Retinal pigment epithelial cell (primary cell): ENCODE data around the gene CHAC2.

Experiments
- DNase-seq: peaks from one replicate; pipeline ENCODE4 v3.0.0-alpha.2; 2010; ENCODE audit warnings: low read depth
- H3K4me3 ChIP-seq: 2 replicates; pipeline ENCODE4 v1.5.1; 2011; ENCODE audit warnings: mild to moderate bottlenecking, low read length, control low read depth, moderate library complexity
- TF ChIP-seq, protein P1 (sequence below): conservative IDR thresholded peaks from 2 replicates; pipeline ENCODE4 v1.5.1; 2011; ENCODE audit warnings: low read depth, low read length, control low read depth, inconsistent platforms

Gene CHAC2

DNA sequence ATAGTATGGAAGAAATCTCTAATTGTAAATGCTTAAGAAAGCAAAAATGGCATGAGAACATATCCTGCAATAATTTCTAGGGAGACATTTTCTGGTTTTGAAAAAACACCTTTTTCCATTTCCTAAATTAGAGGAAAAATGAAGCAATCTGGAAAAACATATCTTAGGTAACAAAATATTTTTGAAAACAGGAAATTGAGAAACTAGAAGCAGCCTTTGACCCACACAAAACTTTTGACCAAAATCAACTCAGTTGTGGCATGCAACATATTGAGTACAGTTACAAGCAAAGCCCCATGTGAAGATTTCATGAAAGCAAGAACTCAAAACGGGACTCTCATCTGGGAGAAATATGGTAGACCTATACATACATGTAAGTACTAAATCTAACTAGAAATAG is 28.6 kb upstream of the CHAC2 start:
- no peak for DNase-seq
- TF ChIP-seq, protein P1, sequence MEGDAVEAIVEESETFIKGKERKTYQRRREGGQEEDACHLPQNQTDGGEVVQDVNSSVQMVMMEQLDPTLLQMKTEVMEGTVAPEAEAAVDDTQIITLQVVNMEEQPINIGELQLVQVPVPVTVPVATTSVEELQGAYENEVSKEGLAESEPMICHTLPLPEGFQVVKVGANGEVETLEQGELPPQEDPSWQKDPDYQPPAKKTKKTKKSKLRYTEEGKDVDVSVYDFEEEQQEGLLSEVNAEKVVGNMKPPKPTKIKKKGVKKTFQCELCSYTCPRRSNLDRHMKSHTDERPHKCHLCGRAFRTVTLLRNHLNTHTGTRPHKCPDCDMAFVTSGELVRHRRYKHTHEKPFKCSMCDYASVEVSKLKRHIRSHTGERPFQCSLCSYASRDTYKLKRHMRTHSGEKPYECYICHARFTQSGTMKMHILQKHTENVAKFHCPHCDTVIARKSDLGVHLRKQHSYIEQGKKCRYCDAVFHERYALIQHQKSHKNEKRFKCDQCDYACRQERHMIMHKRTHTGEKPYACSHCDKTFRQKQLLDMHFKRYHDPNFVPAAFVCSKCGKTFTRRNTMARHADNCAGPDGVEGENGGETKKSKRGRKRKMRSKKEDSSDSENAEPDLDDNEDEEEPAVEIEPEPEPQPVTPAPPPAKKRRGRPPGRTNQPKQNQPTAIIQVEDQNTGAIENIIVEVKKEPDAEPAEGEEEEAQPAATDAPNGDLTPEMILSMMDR: no peak

DNA sequence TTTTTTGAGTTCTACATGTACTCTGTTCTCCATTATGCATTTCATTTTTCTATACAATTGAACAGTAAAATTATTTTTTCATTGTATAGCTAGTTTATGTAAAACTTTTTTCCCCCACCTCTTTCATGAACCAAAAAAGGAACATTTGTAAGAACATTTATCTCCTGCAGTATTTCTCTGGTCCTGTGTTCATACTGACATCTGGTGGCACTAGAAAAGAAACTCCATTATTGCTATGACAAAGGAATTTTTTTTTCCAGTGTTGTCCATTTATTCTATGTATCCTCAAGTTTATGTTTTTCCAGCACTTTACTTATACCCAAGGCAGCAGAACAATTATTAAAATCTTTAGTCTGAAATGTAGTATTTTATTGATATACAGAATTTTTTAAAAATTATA is 27.4 kb upstream of the CHAC2 start:
- H3K4me3 ChIP-seq: no peak overlapping the region
- peak; percentile 12 for DNase-seq
- TF ChIP-seq, protein P1: peak; percentile 47

More for the DNA sequence above, 28.6 kb upstream of the CHAC2 start:
- H3K4me3 ChIP-seq: no peak overlapping the region

DNA sequence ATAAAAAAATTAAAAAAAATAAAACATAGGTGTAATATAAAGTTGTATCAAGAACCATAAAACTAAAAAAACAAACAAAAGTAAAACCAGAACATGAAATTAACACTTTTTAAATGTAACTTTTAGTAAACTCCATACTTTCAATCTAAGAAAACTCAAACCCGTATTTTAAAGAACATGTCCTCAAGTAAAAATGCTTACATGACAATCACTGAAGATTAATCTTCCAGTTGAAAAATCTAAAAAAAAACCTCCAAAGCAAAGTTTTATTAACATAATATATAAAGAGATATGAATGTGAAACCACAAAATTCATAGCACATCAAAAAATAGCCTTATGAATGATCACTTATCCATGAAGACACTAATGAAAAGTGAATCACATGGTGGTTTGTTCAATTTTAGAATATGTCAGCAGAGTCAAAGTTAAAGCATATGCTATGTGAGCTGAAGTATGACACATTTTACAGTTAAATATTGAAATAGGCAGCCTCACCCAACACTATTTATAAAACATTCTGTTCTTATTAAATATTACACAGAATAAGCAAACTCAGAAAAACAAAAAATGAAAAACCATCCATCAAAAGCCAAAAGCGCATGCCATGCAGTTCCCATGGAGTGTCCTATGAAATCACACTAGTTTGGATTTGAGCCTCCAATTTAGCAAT is 23.1 kb upstream of the CHAC2 start:
- H3K4me3 ChIP-seq: no peak overlapping the region
- TF ChIP-seq, protein P1: no peak

DNA sequence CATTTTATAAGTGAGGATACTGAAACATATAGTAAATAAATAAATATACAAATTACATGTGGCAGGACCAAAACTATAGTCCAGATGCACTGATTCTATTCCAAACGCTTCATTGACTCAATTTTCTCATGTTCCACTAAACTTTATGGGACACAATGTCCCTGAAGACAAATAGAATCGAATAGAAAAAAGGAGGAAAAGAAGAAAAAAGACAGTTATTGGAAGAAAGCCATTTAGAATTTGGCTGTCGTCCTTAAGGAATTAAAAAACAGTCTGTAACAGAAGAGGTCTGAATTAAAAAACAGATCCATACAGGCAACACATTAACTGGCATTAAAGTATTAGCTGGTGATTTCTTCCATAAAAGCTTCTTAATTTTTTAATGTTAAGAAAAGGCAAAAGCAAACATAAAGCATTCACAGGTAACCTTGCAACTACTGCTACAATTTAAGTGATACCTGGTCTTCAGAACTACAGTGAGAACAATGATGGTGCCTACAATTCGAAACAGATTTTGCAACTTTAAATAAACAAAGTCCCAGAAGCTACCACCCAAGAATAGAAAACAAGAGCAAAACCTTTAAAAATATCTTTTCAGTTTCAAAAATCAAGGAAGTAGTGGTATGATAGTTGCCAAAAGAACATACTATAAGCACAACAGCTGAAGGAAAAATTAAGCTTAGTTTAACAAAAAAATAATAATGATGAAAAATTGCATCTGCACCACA is 17.4 kb upstream of the CHAC2 start:
- no peak for DNase-seq
- TF ChIP-seq, protein P1: no peak
- no peak overlapping the region for H3K4me3 ChIP-seq

More for the DNA sequence above, 23.1 kb upstream of the CHAC2 start:
- no peak for DNase-seq

DNA sequence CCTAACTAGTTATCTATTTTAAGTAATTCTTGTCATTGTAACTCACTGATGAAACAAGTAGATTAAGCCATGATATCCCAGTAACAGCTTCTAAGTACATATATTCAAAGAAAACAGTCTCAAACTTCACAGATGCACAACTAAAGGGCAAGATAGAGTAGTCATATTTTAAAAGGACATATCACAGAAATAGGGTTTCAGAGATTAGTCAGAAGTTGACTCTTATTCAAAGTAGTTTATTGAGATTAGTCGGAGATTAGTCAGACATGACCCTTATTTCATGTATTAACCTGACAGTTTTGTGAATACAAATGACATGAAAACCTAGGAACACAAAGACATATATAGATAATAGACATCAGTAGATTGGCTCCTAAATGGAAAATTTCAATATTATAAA is 15.9 kb upstream of the CHAC2 start:
- DNase-seq: no peak
- TF ChIP-seq, protein P1: no peak
- no peak overlapping the region for H3K4me3 ChIP-seq

DNA sequence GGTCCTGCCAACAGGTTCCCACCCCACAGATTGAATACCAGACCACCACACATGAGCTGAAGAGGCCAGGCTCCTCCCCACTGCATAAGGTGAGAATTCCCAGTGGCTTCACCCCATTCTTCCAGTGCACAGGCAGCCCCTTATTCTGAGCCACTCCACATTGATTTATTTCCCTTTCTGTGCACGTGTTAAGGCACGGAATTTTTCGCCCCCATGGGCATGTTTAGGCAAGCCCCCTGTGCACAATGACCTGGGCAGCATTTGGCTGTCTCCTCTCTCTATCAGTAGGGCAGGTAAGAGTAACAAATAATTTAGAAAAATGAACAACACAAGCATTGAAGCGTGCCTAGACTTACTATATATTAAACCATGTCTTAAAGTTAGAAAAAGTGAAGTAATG is 15.2 kb upstream of the CHAC2 start:
- H3K4me3 ChIP-seq: no peak overlapping the region
- DNase-seq: no peak
- TF ChIP-seq, protein P1: no peak

DNA sequence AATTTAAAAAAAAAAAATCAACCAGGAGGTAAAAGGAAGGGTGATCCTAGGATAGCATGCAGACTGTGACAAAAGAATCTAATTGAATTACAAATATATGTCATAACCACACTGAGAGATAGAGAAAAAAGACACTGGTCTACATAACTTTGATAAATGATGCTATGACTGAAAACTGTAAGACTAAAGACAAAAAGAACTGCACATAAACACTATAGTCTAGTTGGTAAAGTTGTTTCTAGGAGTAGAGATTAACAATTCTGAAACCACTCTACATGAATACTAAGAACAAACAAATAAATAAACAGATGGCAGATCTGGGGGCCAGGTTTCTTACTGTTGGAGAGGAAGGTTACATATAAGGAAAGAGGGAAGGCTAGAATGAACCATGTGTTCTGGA is 14.6 kb upstream of the CHAC2 start:
- H3K4me3 ChIP-seq: no peak overlapping the region
- TF ChIP-seq, protein P1: no peak
- DNase-seq: no peak
